Measurements from ENCODE around the gene UBE2N.

GRCh38 chr12:93407963-93408283 lies 33.8 kb downstream of the UBE2N start:
- TF ChIP-seq CTCF (IDR thresholded peaks at IDR 0.05), result no peak
- no peak for TF ChIP-seq POLR2A (IDR thresholded peaks at IDR 0.05)

Measured in lower leg skin (tissue), 3 donors.